Astrocyte of the cerebellum (primary cell): ENCODE data around the gene POP4.

Experiments used
- DNase-seq: peaks from one replicate; pipeline ENCODE4 v3.0.0-alpha.2; 2011; ENCODE audit warnings: low read depth
- H3K4me3 ChIP-seq: 2 replicates; pipeline ENCODE4 v1.5.1; 2011; ENCODE audit warnings: mild to moderate bottlenecking, low read depth, low read length, moderate library complexity
- CTCF ChIP-seq: IDR thresholded peaks from 2 replicates; pipeline ENCODE4 v1.5.1; 2012; ENCODE audit warnings: low read length, low read depth, moderate library complexity, mild to moderate bottlenecking; ENCODE audit errors: missing control alignments
- in situ Hi-C: cut with HindIII; loops from 2 replicates; pipeline ENCODE4 v1.10.0; 2017; ENCODE audit warnings: low sequenced_read_pairs

POP4 gene

GRCh38 chr19:29587059-29587458 is 19.0 kb upstream of the POP4 start:
- no peak overlapping the region for H3K4me3 ChIP-seq
- in situ Hi-C loops, result no loop called here
- no peak for DNase-seq
- no peak for TF ChIP-seq CTCF

- DNase-seq, result no peak
- TF ChIP-seq CTCF, result no peak
- in situ Hi-C loops, result no loop called here
- H3K4me3 ChIP-seq, result no peak overlapping the region
Measured at GRCh38 chr19:29587518-29587986, 18.5 kb upstream of the POP4 start.

GRCh38 chr19:29588095-29588494 is 18.0 kb upstream of the POP4 start:
- no peak for DNase-seq

GRCh38 chr19:29590278-29590677 is 15.8 kb upstream of the POP4 start:
- in situ Hi-C loops, result no loop called here
- DNase-seq, result no peak

More at GRCh38 chr19:29588095-29588494, 18.0 kb upstream of the POP4 start:
- no peak for TF ChIP-seq CTCF
- H3K4me3 ChIP-seq, result no peak overlapping the region
- in situ Hi-C loops, result no loop called here

GRCh38 chr19:29591670-29592069 is 14.4 kb upstream of the POP4 start:
- in situ Hi-C loops, result no loop called here
- no peak for DNase-seq
- no peak for TF ChIP-seq CTCF
- H3K4me3 ChIP-seq, result no peak overlapping the region

More at GRCh38 chr19:29590278-29590677, 15.8 kb upstream of the POP4 start:
- H3K4me3 ChIP-seq, result no peak overlapping the region
- no peak for TF ChIP-seq CTCF

GRCh38 chr19:29593869-29594268 is 12.2 kb upstream of the POP4 start:
- in situ Hi-C loops, result no loop called here
- H3K4me3 ChIP-seq, result no peak overlapping the region
- no peak for TF ChIP-seq CTCF

More at GRCh38 chr19:29593869-29594268, 12.2 kb upstream of the POP4 start:
- no peak for DNase-seq
